K562 (cell line): ENCODE measurements around the gene TBL2. TPM values are rescaled to one million over a fixed set of nuclear protein-coding genes. Genes with fewer than 3 reads are reported as not detected.

Experiments used
- ATF4 ChIP-seq: fragments of 450-650 bp; formaldehyde crosslinking; IDR thresholded peaks from 2 replicates; pipeline ENCODE4 v1.4.0; 2022; ENCODE audit warnings: mild to moderate bottlenecking, moderate library complexity
- HNRNPUL1 ChIP-seq: fragments of 200-400 bp; formaldehyde crosslinking; IDR thresholded peaks from 2 replicates; pipeline ENCODE4 v1.6.1; 2017; ENCODE audit warnings: low read length
- KLF10 ChIP-seq: fragments of 250-450 bp; sonication (Bioruptor Pico); IDR thresholded peaks from 2 replicates; pipeline ENCODE4 v1.6.1; 2021; ENCODE audit warnings: matching md5 sums
- YBX1 ChIP-seq: fragments of 450-650 bp; IDR thresholded peaks from 2 replicates; pipeline ENCODE4 v1.7.1; 2016; ENCODE audit warnings: mild to moderate bottlenecking
- ZNF592 ChIP-seq: fragments of 450-650 bp; IDR thresholded peaks from 2 replicates; pipeline ENCODE4 v1.6.1; 2017; ENCODE audit warnings: antibody characterized with exemption, mild to moderate bottlenecking
- polyA plus RNA-seq, 8 experiments: library from polyadenylated mRNA; depleted of rRNA in 4 of 8; stranded (reverse) in 5 of 8; unstranded in 3 of 8; fragments of >200 nt; fragmentation: Nextera tagmentation in 2 of 8; fragmentation: Illumina TruSeq in 1 of 8; extraction: Ambion mirVana in 2 of 8; extraction: Trizol in 1 of 8; gene quantifications; 2 replicates each; pipeline versions ENCODE4 v1.2.1 to v1.2.3, GENCODE V29; 2011 to 2014; ENCODE audit warnings: inconsistent platforms in 1 of 8, missing spikeins in 1 of 8
- total RNA-seq, 7 experiments: library from RNA; depleted of rRNA in 6 of 7; stranded (reverse); fragments of >200 nt in 6 of 7; fragmentation: Illumina TruSeq in 2 of 7; extraction: Trizol in 2 of 7; gene quantifications; 2 replicates each; pipeline versions ENCODE4 v1.2.1 to v1.2.3, GENCODE V29; 2011 to 2021; ENCODE audit warnings: low replicate concordance in 1 of 7

Gene TBL2
- total and polyA plus RNA-seq, 9 of the 15 experiments (the other 6 are each of a cell fraction or from before 2014, with no cell fraction given) = 2.5 to 123 (median 49.2) TPM

DNA sequence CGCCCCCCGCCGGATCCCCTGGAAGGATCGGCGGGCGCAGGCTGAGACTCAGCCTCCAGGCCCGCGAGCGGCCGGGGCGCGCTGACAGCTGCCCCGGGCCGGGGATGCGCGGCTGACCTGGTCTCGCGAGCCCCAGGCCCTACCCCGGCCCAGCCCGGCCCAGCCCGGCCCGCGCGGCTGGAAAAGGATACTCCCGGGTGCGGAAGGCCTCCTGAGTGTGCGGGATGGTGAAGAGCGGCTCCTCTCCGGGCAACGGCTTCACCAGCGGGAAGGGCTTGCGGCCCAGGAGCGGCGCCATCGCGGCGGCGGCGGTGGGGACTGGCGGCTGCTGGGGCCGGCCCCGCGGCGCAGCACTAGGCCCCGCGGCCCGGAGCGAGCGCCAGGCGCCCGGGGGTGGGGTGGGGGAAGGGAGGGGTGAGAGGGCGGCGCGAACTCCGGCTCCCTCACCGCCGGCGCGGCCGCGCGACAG is 56.7 kb downstream of the TBL2 start (continued):
- TF ChIP-seq ZNF592 (peak; percentile 31; the same call in 1 of the 2 replicates), KLF10 (CRISPR knock-in tag) (no peak), HNRNPUL1 (no peak), YBX1 (no peak), ATF4 (CRISPR knock-in tag) (no peak)
